Anterior cingulate cortex (tissue), 58 donors: ENCODE data around the gene PCID2.

ENCODE experiments used
- DNase-seq, 58 donors: peaks; one replicate each; lab custom pipeline; 2025; lab: John Stamatoyannopoulos, UW

Gene PCID2

DNA sequence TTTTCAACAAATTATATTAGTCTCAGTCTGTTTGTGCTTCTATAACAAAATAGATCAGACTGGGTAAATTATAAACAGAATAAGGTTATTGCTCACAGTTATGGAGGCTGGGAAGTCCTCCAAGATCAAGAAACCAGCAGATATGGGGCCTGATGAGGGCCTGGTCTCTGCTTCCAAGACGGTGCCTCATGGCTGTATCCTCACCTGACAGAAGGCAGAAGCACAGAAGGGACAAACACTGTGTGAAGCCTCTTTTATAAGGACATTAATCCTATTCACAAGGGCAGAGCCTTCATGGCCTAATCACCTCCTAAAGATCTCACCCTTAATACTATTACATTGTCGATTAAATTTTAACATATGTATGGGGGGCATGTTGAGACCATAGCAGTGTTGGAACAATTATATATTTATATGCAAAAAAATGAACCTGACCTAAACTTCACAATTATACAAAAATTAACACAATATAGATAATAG lies 73.1 kb downstream of the PCID2 start:
- no peak for DNase-seq

DNA sequence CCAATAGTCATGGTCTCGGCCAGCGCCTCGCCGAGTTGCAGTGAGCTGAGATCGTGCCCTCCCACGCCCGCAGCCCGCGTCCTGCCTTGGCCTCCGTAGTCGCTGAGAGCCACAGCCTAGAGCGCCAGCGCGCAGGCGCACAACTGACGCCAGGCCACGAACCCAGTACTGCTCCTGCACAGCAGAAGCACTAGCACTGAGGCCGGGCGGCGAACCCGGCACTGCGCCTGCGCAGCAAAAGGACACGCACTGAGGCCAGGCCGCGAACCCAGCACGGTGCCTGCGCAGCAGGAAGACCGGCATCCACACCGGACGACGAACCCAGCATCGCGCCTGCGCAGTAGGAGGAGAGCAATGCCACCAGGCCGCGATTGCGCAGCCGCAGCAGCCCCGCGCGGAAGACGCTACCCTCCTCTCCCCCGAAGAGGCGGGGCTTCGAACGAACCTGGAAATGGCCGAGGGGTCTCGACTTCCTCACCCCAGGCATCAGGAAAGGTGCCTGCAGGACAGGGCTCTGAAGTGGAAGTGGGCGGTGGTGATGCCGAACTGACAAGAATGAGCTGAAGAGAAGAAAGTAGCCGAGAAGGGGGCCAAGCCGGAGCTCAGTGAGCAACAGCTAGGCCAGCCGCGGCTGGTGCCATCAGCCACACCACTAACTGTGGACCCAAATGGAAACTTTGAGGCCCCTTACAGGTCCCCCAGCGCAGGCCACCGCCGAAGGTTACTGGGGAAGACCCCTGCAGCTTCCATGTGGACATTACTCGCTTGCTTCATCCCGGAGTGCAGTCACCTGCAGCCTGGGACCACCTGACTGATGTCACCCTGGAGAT lies 78.3 kb downstream of the PCID2 start:
- DNase-seq = peak in 1 of 58 donors; percentile 26

GRCh38 chr13:113129480-113129879 lies 79.0 kb downstream of the PCID2 start:
- DNase-seq = no peak
